Mesendoderm (in vitro differentiated cells): ENCODE measurements around the gene VSIG8.

Source experiments
- DNase-seq: peaks from one replicate; pipeline ENCODE4 v3.0.0; 2013
- H2AK5ac ChIP-seq: 2 replicates; pipeline ENCODE4 v1.6.1; 2013; ENCODE audit warnings: low read length, inconsistent platforms
- H2BK120ac ChIP-seq: 2 replicates; pipeline ENCODE4 v1.6.1; 2013; ENCODE audit warnings: low read depth, mild to moderate bottlenecking, low read length, moderate library complexity, mixed read lengths
- H2BK15ac ChIP-seq: replicated peaks from 2 replicates; pipeline ENCODE4 v1.6.1; 2013; ENCODE audit warnings: low read depth, mild to moderate bottlenecking, moderate library complexity
- H2BK5ac ChIP-seq: 2 replicates; pipeline ENCODE4 v1.6.1; 2013; ENCODE audit warnings: low read length, inconsistent platforms
- H3K18ac ChIP-seq: 2 replicates; pipeline ENCODE4 v1.6.1; 2013; ENCODE audit warnings: mild to moderate bottlenecking, low read length, mixed read lengths
- H3K23ac ChIP-seq: one replicate; pipeline ENCODE4 v1.6.1; 2013; ENCODE audit warnings: low read length
- H3K27ac ChIP-seq: 2 replicates; pipeline ENCODE4 v1.5.1; 2013; ENCODE audit warnings: low read depth, mild to moderate bottlenecking, inconsistent platforms, low read length, moderate library complexity
- H3K27me3 ChIP-seq: 2 replicates; pipeline ENCODE4 v1.6.1; 2013; ENCODE audit warnings: low read length, control low read depth, mild to moderate bottlenecking, inconsistent platforms; ENCODE audit not compliant: insufficient read depth, poor library complexity
- H3K36me3 ChIP-seq: 2 replicates; pipeline ENCODE4 v1.6.1; 2013; ENCODE audit warnings: low read length, inconsistent platforms; ENCODE audit not compliant: control insufficient read depth, insufficient read depth
- H3K4ac ChIP-seq: one replicate; pipeline ENCODE4 v1.6.1; 2013; ENCODE audit warnings: low read depth, mild to moderate bottlenecking, low read length, moderate library complexity
- H3K4me1 ChIP-seq: 2 replicates; pipeline ENCODE4 v1.6.1; 2013; ENCODE audit warnings: low read depth, low read length, inconsistent platforms; ENCODE audit not compliant: control insufficient read depth
- H3K4me2 ChIP-seq: 2 replicates; pipeline ENCODE4 v1.6.1; 2013; ENCODE audit warnings: low read length
- H3K4me3 ChIP-seq: 2 replicates; pipeline ENCODE4 v1.5.1; 2013; ENCODE audit warnings: mild to moderate bottlenecking, low read length
- H3K56ac ChIP-seq: one replicate; pipeline ENCODE4 v1.6.1; 2013; ENCODE audit warnings: low read length
- H3K79me1 ChIP-seq: 2 replicates; pipeline ENCODE4 v1.6.1; 2013; ENCODE audit warnings: low read length, inconsistent platforms
- H3K79me2 ChIP-seq: 2 replicates; pipeline ENCODE4 v1.6.1; 2013; ENCODE audit warnings: mild to moderate bottlenecking, low read length; ENCODE audit not compliant: control insufficient read depth, insufficient read depth
- H3K9ac ChIP-seq: 2 replicates; pipeline ENCODE4 v1.6.1; 2013; ENCODE audit warnings: low read length, inconsistent platforms
- H4K5ac ChIP-seq: one replicate; pipeline ENCODE4 v1.6.1; 2013; ENCODE audit warnings: low read length
- H4K8ac ChIP-seq: one replicate; pipeline ENCODE4 v1.6.1; 2013; ENCODE audit warnings: low read depth, mild to moderate bottlenecking, control low read depth, low read length, moderate library complexity
- WGBS: extraction: QIAGEN DNeasy Blood & Tissue Kit; methylation state at CpG from one replicate; pipeline ENCODE4 v1.1.7; 2013; ENCODE audit warnings: low lambda C conversion rate, missing lambda C conversion rate; ENCODE audit not compliant: insufficient coverage; ENCODE audit errors: extremely low coverage; 5-methylcytosine and 5-hydroxymethylcytosine counted together

Gene VSIG8

GRCh38 chr1:159831412-159832141, 30.9 kb downstream of the VSIG8 start:
- no CpG with 5 or more reads among the region's 7 CpGs for WGBS
- Histone ChIP-seq H3K23ac (no peak overlapping the region), H3K4me3 (no peak overlapping the region)

GRCh38 chr1:159830722-159831121, 31.7 kb downstream of the VSIG8 start:
- Histone ChIP-seq H3K4me2 (no peak overlapping the region), H4K5ac (no peak overlapping the region), H3K56ac (no peak overlapping the region), H3K23ac (no peak overlapping the region), H2BK5ac (no peak overlapping the region), H3K4me3 (no peak overlapping the region), H3K4me1 (peaks cover 3% of the 10 kb centered on the region), H3K36me3 (no peaks in the 10 kb centered on the region), H3K4ac (no peak overlapping the region), H3K79me1 (no peaks in the 10 kb centered on the region), H2BK15ac (no peak overlapping the region), H3K9ac (no peak overlapping the region), H2AK5ac (no peak overlapping the region), H3K27ac (no peak overlapping the region), H3K18ac (no peak overlapping the region), H3K79me2 (no peaks in the 10 kb centered on the region), H3K27me3 (no peaks in the 10 kb centered on the region), H2BK120ac (no peak overlapping the region), H4K8ac (no peak overlapping the region)
- DNase-seq: no peak
- no CpG with 5 or more reads among the region's 8 CpGs for WGBS

More at GRCh38 chr1:159831412-159832141, 30.9 kb downstream of the VSIG8 start:
- Histone ChIP-seq H3K9ac (no peak overlapping the region), H4K5ac (no peak overlapping the region), H2AK5ac (no peak overlapping the region), H3K4ac (no peak overlapping the region), H4K8ac (no peak overlapping the region), H3K56ac (no peak overlapping the region), H3K27me3 (no peaks in the 10 kb centered on the region), H2BK5ac (no peak overlapping the region), H3K4me1 (peaks cover 3% of the 10 kb centered on the region), H3K79me1 (no peaks in the 10 kb centered on the region), H3K4me2 (no peak overlapping the region), H2BK15ac (no peak overlapping the region), H3K79me2 (no peaks in the 10 kb centered on the region), H3K18ac (no peak overlapping the region), H3K36me3 (no peaks in the 10 kb centered on the region), H2BK120ac (no peak overlapping the region), H3K27ac (no peak overlapping the region)
- DNase-seq: peak; percentile 31

GRCh38 chr1:159829822-159830465, 32.5 kb downstream of the VSIG8 start:
- WGBS: no CpG with 5 or more reads among the region's 18 CpGs
- H3K27ac ChIP-seq: no peak overlapping the region
- no peaks in the 10 kb centered on the region for H3K79me1 ChIP-seq
- no peak overlapping the region for H3K18ac ChIP-seq
- no peak overlapping the region for H3K4ac ChIP-seq
- H3K79me2 ChIP-seq: no peaks in the 10 kb centered on the region
- DNase-seq: peak; percentile 43
- H2BK5ac ChIP-seq: no peak overlapping the region
- H3K56ac ChIP-seq: no peak overlapping the region
- H2AK5ac ChIP-seq: no peak overlapping the region
- no peak overlapping the region for H4K8ac ChIP-seq
- no peak overlapping the region for H2BK120ac ChIP-seq
- no peaks in the 10 kb centered on the region for H3K27me3 ChIP-seq
- no peaks in the 10 kb centered on the region for H3K36me3 ChIP-seq
- H3K9ac ChIP-seq: no peak overlapping the region
- H3K4me3 ChIP-seq: no peak overlapping the region
- H3K4me2 ChIP-seq: no peak overlapping the region
- H4K5ac ChIP-seq: no peak overlapping the region
- H2BK15ac ChIP-seq: no peak overlapping the region
- no peak overlapping the region for H3K23ac ChIP-seq
- H3K4me1 ChIP-seq: peaks cover 3% of the 10 kb centered on the region

GRCh38 chr1:159829273-159829634, 33.2 kb downstream of the VSIG8 start:
- Histone ChIP-seq H3K36me3 (no peaks in the 10 kb centered on the region), H2BK15ac (no peak overlapping the region), H3K4me2 (no peak overlapping the region), H2BK120ac (no peak overlapping the region), H4K8ac (no peak overlapping the region), H3K27me3 (no peaks in the 10 kb centered on the region), H3K79me1 (no peaks in the 10 kb centered on the region), H2AK5ac (no peak overlapping the region), H3K23ac (no peak overlapping the region), H3K4me3 (no peak overlapping the region), H3K79me2 (no peaks in the 10 kb centered on the region), H3K18ac (no peak overlapping the region), H3K27ac (no peak overlapping the region), H3K4me1 (peaks cover 3% of the 10 kb centered on the region), H3K4ac (no peak overlapping the region), H3K56ac (no peak overlapping the region), H3K9ac (no peak overlapping the region), H2BK5ac (no peak overlapping the region), H4K5ac (no peak overlapping the region)
- DNase-seq: peak; percentile 79
- WGBS: no CpG with 5 or more reads among the region's 3 CpGs

- Histone ChIP-seq H3K27me3 (no peaks in the 10 kb centered on the region), H3K4me3 (no peak overlapping the region), H4K5ac (no peak overlapping the region), H2AK5ac (no peak overlapping the region), H3K4ac (no peak overlapping the region), H3K4me2 (no peak overlapping the region), H2BK15ac (no peak overlapping the region), H3K36me3 (no peaks in the 10 kb centered on the region), H2BK120ac (no peak overlapping the region), H2BK5ac (no peak overlapping the region), H3K56ac (no peak overlapping the region), H3K23ac (no peak overlapping the region), H3K9ac (no peak overlapping the region), H4K8ac (no peak overlapping the region), H3K79me2 (no peaks in the 10 kb centered on the region), H3K27ac (no peak overlapping the region), H3K79me1 (no peaks in the 10 kb centered on the region), H3K18ac (no peak overlapping the region), H3K4me1 (peaks cover 6% of the 10 kb centered on the region)
- no peak for DNase-seq
- no CpG with 5 or more reads among the region's 11 CpGs for WGBS
Measured at GRCh38 chr1:159828581-159829272, 33.7 kb downstream of the VSIG8 start.
